Upper lobe of right lung (tissue), 1 donor: ENCODE measurements around the gene ATG13. TPM values are rescaled to one million over a fixed set of nuclear protein-coding genes. Genes with fewer than 3 reads are reported as not detected.

ENCODE experiments used
- ATAC-seq: fragments of 200-7000 bp; cut with Tn5 transposase; one replicate; pipeline ENCODE4 v1.9.1; 2020; ENCODE audit warnings: mild to moderate bottlenecking, moderate library complexity
- DNase-seq: peaks from one replicate; pipeline ENCODE4 v3.0.0-alpha.2; 2020
- H3K27ac ChIP-seq: fragments of 200-600 bp; one replicate; pipeline ENCODE4 v1.8.0; 2022
- H3K27me3 ChIP-seq: fragments of 200-600 bp; one replicate; pipeline ENCODE4 v1.8.0; 2022; ENCODE audit warnings: mild to moderate bottlenecking
- H3K36me3 ChIP-seq: fragments of 200-600 bp; one replicate; pipeline ENCODE4 v1.8.0; 2022
- H3K4me1 ChIP-seq: fragments of 200-600 bp; one replicate; pipeline ENCODE4 v1.8.0; 2022
- H3K4me3 ChIP-seq: fragments of 200-600 bp; one replicate; pipeline ENCODE4 v1.8.0; 2022; ENCODE audit warnings: mild to moderate bottlenecking
- H3K9me3 ChIP-seq: fragments of 200-600 bp; one replicate; pipeline ENCODE4 v1.8.0; 2022
- CTCF ChIP-seq: fragments of 200-600 bp; IDR thresholded peaks from one replicate; pipeline ENCODE4 v1.8.0; 2022; ENCODE audit warnings: antibody characterized with exemption
- intact Hi-C: fragments of 100-400 bp; cut with DNase I; formaldehyde crosslinking; loops from one replicate; pipeline ENCODE4 v1.11.0; 2022
- total RNA-seq: library from RNA; stranded (reverse); fragmentation: NEBNext Ultra II Directional; extraction: Animal tissue kit (Norgen Biotek cat#: 25700); gene quantifications from one replicate; pipeline ENCODE4 v1.2.1, GENCODE V29; 2021
- donor health status: DM: no; HTN: yes; CAD: no; lungs with severe emphysema.

The ATG13 gene
- total RNA-seq, 1 donor from 2014 or later: 61.1 TPM

- Histone ChIP-seq H3K36me3 (peaks cover 62% of the 10 kb centered on the region), H3K9me3 (no peaks in the 10 kb centered on the region), H3K27ac (no peak overlapping the region), H3K4me3 (no peak overlapping the region), H3K4me1 (peaks cover 28% of the 10 kb centered on the region), H3K27me3 (no peaks in the 10 kb centered on the region)
- DNase-seq (peak; percentile 59), ATAC-seq (no peak)
- TF ChIP-seq CTCF: no peak
- intact Hi-C loops: no loop called here
Measured at GRCh38 chr11:46677991-46678740, 60.8 kb downstream of the ATG13 start.

DNA sequence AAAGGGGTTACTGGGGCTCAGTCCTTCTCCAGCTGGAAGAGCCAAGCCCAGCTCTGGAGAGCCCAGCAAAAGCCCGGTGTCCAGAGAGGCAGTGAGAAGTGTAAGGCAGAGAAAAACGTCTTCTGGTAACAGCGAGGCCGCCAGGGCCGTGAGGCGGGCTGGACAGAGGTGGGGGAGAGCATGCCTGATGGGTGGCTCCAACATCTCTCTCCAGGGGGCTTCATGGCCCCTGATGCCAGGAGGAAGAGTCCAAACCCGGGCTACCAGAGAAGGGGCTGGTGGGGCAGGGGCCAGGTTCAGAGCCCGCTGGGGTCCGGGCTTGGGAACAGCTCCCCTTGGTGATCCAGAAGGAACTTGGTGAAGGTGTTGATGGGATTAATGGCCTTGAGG lies 61.4 kb downstream of the ATG13 start:
- no peak for DNase-seq
- peaks cover 57% of the 10 kb centered on the region for H3K36me3 ChIP-seq
- no peak for TF ChIP-seq CTCF

GRCh38 chr11:46679241-46680163 lies 62.1 kb downstream of the ATG13 start:
- no peak for ATAC-seq
- peaks cover 21% of the 10 kb centered on the region for H3K4me1 ChIP-seq
- H3K27me3 ChIP-seq: no peaks in the 10 kb centered on the region
- no peaks in the 10 kb centered on the region for H3K9me3 ChIP-seq
- H3K36me3 ChIP-seq: peaks cover 59% of the 10 kb centered on the region
- no peak overlapping the region for H3K4me3 ChIP-seq
- intact Hi-C loops: no loop called here
- TF ChIP-seq CTCF: no peak
- peak; percentile 55 for DNase-seq
- no peak overlapping the region for H3K27ac ChIP-seq

More for the DNA sequence above, 61.4 kb downstream of the ATG13 start:
- no peak overlapping the region for H3K4me3 ChIP-seq
- H3K27ac ChIP-seq: no peak overlapping the region
- intact Hi-C loops: no loop called here
- no peak for ATAC-seq
- H3K9me3 ChIP-seq: no peaks in the 10 kb centered on the region
- H3K27me3 ChIP-seq: no peaks in the 10 kb centered on the region
- peaks cover 28% of the 10 kb centered on the region for H3K4me1 ChIP-seq

DNA sequence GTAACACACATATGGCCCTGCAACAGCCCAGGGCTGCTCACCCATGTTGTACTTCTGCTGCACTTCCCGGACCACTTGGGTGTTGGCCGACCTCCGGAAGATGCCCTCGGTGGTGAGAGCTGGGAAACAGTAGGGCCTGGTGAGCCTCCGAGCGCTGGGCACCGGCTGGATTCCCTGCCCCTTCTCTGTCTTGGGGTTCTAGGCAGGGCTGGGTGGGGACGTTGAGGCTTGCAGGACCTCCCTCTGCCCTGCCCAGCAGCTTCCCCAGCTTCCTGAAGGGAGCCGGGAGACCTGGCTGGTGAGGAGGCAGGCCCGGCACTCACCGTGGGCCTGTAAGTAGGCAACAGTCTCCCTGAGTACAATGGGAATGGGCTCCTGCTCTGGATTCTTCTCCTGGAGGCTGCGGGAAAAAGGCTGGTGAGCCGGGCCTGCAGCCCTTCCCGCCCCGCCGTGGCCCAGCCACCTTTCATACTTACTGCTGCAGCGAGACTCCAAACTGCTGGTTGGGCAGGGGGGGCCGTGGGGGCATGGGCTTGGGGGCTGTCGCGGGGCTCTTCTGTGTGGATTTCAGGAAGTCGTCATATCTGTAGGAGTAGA lies 62.9 kb downstream of the ATG13 start:
- Histone ChIP-seq H3K4me1 (peaks cover 13% of the 10 kb centered on the region), H3K4me3 (no peak overlapping the region), H3K27ac (no peak overlapping the region), H3K9me3 (no peaks in the 10 kb centered on the region), H3K27me3 (no peaks in the 10 kb centered on the region), H3K36me3 (peaks cover 66% of the 10 kb centered on the region)
- peak; percentile 32 for DNase-seq
- intact Hi-C loops: no loop called here
- TF ChIP-seq CTCF: no peak
- no peak for ATAC-seq

GRCh38 chr11:46680815-46681214 lies 63.5 kb downstream of the ATG13 start:
- intact Hi-C loops: no loop called here
- Histone ChIP-seq H3K36me3 (peaks cover 72% of the 10 kb centered on the region), H3K4me3 (no peak overlapping the region), H3K27ac (no peak overlapping the region), H3K4me1 (peaks cover 8% of the 10 kb centered on the region), H3K9me3 (no peaks in the 10 kb centered on the region), H3K27me3 (no peaks in the 10 kb centered on the region)
- peak; percentile 55 for DNase-seq
- no peak for ATAC-seq
- no peak for TF ChIP-seq CTCF
